Inflammatory macrophage treated with lipopolysaccharide for 1 hour (primary cell): Measurements from ENCODE around the gene LGMN.
A peak's percentile ranks its signal among the peaks of the same experiment; 100 is the strongest.

Source experiments
- DNase-seq, 2 donors: peaks; one replicate each; pipeline ENCODE4 v3.0.0-alpha.2; 2020 to 2022

Gene LGMN

DNA sequence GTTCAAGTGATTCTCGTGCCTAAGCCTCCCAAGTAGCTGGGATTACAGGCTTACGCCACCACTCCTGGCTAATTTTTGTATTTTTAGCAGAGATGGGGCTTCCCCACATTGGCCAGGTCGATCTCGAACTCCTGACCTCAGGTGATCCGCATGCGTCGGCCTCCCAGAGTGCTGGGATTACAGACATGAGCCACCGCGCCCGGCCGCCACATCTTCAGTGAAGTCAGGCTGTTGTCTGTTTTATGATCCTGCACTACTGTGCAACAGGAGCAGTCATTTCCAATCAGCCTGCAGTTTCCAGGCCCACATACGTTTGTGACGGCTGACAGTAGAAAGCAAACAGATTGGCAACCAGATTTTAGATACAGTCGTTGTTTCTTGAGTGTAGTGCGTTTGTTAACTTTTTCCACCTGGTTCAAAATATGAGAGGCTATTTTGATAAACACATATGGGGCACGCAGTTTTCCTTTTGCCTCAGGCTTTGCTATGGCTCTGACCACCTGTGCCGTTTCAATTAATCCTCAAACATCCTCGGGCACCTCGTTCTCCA is 74.8 kb downstream of the LGMN start:
- DNase-seq: no peak

DNA sequence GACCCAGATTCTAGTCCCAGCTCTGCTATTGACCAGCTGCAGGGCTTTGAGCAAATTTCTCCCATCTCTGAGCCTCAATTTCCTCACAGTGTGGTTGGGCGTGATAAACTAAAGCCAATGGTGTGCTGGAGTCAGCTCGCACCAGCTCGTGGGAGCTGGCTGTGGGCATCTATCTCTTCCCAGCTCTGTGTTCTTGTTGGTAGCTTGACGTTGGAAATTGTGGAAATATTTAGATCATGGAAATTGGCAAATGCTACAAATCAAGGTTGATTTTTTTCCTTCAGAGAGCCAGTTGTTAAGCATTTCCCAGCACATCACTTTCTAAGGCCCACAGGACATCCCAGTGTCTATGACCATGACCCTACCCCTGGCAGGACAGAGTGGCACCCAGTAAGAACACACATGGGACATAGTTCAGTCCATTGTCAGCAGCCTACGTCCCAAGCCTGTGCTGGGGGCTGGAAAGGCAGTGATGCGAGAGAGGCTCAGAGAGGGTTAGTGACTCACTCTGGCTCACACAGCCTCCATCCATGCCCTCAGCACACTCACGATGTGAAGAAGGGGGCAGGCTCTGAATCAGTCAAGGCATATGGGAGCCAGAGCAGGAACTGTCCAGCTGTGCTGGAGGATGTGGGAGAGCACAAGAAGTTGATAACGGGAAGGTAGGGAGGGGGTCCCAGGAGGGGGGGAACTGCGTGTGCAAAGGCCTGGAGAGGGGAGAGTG is 77.6 kb downstream of the LGMN start:
- no peak for DNase-seq

DNA sequence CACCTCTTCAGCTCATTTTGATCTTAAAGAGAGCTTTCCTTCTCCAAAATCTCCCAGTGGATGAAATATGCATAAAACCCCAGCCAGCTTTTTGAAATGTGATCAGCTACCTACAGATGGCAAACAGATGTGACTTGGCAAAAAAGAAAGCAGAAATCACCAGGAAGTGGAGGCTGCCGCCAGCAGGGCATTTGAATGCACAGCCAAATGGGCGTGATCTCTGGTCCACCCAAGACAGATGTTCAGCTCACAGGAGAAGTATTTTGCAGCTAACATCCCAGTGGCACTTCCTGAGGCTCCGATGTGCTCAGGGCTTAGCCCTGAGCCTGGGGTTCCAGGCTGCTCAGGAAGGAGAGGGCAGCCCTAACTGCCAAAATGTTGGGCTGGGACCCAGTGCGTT is 78.3 kb downstream of the LGMN start:
- DNase-seq: peak; percentile 44 to 47

DNA sequence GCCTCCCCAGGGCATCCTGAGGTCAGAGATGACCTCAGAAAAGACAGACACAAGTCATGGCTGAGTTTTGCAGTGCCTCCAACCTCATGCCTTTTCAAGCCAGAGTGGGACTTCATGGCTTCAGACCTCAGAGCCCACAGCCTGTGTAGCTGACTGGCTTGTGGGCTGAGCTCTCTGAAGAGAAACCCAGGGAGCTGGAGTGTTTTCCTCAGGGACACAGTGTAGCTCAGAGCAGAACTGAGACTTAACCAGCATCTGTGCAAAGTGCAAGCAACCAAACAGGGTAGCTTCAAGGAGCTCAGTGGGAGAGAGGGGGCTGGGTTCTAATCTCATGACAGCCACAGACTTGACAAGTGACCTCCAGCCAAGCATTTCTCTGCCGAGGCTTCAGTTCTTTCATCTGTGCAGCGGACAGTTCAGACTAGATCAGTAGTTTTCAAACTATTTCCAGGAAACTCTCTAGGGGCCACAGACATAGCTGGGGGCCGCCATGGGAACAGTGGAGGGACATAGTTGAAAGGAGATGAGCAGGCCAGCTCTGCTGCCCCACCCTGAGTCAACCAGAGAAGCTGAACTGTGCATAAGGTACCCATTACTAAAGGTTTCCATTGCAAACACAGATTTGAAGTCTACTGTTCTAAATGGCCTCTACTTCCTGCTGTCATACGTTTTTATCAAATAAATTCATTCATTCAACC is 80.0 kb downstream of the LGMN start:
- no peak for DNase-seq

DNA sequence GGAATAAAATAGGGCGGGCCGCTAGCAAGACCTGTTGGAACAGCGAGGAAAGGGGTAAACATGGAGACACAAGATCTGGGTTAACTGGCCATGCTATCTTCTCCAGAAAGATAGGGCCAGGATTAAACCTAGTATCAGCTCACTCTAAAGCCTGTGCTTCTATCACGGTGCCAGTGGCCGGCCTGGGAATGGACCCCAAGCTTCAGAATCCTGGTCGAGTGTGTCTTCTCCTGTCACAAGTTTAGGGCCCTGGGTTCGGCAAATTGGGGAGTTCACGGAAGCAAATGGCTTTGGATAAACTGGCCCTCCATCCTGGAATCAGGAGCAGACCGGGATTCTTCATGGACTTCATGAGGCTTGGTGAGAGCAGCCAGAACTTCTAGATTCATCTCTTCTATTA is 82.2 kb downstream of the LGMN start:
- DNase-seq: no peak

DNA sequence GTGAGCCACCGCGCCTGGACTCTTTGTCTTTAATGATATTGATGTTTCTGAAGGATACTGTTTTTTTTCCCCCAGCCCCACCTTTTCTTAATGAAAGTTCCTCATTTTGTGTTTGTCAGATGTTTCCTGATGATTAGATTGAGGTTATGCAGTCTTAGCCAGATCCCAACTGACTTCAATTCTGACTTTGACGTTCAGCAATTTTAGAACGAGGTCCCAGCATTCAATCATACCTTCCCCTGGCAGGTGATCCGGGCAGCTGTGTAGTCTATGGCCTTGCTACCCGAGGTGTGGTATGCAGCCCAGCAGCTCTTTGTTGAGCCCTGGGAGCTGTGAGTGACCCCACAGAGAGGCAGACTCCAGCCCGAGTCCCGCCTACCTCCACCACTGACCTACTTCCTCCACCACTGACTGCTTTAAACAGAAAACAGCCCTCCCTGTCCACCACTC is 82.7 kb downstream of the LGMN start:
- DNase-seq: peak; percentile 56 to 57

DNA sequence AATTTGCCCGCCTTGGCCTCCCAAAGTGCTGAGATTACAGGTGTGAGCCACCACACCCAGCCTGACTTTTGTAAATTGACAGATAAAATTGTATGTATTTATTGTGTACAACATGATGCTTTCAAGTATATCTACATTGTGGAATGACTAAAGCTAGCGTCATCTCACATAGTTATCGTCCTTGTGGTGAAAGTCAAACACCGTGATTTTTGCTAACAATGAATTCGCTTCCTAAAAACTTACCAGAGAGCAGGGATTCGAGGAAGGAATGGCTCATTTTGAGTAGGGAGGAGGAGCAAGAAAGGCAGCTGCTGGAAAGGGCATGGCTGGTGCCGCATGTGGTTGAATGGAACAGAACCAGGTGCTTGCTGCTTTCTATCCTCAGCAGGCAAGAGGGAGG is 85.4 kb downstream of the LGMN start:
- DNase-seq: no peak

DNA sequence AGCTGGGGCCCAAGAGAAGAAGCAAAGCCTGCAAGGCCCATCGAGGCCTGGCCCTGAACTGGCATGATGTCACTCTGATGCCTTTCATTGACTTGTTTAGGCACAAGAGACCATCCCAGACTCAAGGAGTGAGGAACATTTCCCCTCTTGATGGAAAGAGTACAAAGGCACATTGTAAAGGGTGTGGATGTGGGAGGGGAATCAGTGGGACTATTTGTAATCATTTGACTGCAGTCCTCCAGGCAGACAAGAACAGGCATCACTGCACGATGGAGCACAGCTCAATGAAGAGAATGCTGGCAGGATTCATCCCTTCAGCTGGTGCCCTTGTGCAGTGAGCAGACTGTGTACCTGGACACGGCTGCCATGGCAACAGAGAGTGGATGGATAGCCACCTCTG is 87.9 kb downstream of the LGMN start:
- DNase-seq: no peak

DNA sequence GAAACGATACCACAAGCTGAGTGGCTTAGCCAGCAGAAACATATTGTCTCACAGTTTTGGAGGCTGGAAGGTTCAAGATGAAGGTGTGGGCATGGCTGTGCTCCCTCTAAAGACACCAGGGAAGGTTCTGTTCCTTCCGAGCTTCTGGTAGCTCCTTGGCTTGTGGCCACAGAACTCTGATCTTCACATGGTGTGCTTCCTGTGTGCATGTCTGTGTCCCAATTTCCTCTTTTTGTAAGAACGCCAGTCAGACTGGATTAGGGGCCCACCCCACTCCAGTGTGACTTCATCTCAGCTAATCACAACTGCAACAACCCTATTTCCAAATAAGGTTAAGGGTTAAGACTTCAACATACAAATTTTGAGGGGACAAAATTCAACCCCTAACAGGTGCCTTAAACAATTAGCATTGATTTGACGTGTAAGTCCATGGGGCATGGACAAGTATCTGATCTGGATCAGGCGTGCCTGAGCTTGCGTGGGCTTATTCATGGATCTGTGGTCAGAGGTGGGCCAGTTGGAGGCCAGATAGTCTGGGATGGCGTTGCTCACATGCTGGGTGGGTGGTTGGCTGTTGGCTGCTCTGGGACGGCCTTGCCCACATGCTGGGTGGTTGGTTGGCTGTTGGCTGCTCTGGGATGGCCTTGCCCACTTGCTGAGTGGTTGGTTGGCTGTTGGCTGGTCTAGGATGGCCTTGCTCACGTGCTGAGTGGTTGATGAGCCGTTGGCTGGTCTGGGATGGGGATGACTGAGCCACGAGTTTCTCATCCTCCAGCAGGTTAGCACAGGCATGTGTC is 88.5 kb downstream of the LGMN start:
- peak; percentile 87 to 96 for DNase-seq

DNA sequence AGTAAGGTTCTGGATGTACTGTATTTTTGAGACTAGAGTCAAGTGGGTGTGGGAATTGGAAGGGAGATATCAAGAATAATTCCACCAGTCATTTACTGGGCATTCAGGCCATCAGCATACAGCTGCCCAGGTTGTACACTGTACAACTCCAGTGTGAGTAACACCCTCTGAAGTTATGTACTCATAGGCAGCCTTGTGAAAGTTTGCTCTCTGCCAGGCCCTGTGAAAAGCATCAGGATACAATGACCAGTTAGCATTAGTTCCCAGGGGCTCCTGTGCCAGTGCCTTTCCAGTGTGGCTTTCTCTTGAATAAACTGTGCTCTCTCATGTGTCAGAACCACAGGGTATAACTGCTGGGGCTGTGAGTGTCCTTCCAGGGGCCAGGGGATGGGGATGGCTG is 89.7 kb downstream of the LGMN start:
- no peak for DNase-seq

DNA sequence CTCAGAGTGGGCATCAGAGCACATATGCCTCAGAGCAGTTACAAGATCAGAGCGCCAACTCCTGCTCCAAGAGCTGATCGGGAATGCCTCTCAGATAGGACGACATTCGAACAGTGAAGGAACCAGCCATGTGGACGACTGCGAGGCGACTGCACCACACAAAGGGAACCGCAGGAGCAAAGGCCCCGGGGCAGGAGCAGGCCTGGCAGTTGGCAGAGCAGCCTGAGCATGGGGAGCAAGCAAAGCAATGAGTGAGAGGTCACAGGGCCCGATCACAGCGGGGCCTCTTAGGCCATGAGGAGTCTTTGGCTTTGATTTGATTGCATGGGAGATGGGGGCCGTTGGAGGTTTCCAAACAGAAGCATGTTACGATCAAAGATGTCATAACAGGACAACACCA is 90.3 kb downstream of the LGMN start:
- no peak for DNase-seq

DNA sequence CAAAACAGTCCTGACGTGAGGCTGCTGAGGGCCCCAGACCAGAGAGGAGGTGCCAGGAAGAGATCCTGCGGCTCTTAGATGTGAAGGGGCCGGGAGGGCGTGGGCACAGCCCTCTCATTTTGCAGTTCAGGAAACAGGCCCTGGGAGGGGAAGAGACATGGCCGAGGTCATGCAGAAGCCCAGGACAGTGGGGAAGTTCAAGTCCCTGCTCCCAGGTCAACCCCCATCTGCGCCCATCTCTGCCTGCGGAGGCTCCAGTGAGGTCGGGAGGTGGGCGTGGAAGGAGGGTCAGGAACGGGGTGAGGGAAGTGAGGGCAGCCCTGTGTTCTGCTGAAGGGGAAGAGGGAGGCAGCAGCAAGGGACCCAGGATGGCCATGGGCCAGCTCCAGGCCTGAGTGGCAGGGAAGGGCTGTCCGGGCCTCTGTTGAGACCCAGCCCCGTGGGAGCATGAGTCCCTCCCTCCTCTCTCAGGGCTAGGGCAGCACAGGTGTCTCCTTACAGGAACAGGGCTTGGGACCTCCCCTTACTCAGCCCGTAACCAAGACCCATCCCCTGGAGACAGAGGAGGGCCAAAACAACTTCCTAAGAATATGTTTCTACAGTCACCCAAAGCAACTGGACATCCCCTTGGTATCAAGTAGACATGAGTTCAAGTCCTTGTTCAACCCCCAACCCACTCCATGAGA is 90.8 kb downstream of the LGMN start:
- DNase-seq: peak; percentile 75 to 91

DNA sequence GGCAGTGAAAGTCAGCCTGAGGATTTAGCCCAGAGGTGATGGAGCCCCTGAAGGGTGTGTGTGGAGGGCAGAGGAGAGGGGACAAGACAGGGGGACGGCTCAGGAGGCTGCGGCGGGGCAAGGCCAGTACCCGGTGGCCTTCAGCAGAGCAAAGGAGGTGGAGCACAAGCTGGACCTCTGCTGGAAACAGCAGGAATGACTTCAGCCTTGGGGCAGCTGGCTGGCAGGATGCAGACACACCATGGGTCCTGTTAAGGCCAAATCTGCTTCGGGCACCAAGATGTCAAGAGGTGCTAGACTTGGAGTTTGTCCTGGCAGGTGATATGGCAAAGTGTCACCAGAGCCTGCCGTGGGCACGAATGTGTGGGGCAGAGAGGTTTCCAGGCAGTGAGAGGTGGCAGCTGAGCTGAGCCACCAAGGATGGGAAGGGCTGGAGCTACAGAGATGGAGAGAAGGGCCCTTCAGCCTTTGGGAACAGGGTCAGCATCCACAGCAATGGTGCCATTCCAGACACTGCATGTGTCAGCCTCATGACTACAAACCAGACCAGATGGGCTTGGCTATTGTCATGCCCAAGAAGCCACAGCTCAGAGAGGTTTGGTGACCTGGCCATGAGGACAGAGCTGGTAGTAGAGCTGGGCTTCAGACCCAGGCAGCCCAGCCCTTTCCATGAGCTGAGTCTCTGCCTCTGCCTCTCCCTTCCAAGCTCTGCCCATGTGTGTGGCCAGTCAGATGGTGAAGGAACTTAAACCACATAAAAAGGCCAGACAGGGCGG is 91.9 kb downstream of the LGMN start:
- DNase-seq: peak; percentile 35 to 42

DNA sequence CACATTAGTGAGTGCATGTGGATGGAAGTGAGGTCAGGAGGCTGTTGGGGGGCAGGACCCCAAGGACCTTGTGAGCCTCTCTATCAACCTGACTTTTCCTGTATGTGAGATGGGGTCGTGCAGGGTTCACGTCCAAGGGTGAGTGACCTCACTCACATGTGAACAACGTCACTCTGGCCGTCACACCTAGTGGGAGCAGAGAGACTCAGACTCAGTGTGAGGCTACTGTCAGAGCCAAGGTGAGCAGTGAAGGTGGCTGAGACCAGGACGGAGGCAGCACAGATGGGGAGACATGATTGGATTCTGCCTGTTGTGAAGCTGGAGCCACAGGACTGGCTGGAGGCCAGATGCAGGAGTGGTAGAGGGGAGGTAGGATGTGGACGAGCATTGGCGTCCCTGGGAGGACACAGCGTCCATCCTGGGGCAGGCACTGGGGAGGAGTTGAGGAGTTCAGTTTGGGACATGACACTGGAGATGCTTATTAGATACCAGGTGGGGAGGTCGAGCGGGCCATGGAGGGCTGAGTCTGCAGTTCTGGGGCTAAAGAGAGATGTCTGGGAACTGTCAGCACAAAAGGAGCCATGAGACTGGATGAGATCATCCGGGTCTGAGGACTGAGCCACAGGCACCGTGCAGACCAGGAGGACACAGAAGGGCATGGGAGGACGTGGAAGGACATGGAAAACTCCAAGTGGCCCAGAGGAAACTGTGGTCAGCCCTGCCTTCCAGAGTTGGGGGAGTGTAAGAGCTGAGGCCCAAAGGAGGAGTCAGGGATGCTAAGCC is 92.8 kb downstream of the LGMN start:
- peak; percentile 36 to 71 for DNase-seq

DNA sequence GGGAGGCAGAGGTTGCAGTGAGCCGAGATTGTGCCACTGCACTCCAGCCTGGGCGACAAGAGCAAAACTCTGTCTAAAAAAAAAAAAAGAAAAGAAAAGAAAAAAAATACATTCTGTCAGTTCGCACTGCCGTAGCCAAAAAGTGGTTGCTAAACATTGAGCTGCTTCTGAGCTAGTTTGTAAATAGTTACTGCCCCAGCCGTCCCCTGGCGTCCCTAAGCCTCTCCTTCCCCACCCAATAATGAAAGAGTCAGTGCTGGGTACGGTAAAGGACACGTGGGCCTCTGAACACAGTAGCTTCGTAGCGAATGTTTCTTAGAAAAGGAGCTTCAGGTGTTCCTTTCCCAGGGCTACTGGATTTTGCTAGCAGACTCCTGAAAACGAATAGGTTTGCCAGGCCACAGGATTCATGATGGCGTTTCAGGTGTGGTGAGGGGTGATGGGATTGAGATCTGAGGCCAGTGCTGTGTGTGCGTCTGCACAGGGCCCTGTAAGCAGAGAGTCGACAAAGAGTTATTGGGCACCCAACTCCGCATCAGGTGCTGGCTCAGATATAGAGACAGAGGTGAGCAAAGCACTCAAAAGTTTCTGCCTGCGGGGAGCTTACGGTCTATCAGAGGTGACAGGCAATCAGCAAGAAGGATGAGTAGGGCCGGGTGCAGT is 94.1 kb downstream of the LGMN start:
- peak in 1 of 2 donors; percentile 22 for DNase-seq
